Upper lobe of left lung (tissue), 6 donors: ENCODE data around the gene C16orf74. TPM values are rescaled to one million over a fixed set of nuclear protein-coding genes. Genes with fewer than 3 reads are reported as not detected.
A peak's percentile ranks its signal among the peaks of the same experiment; 100 is the strongest.

Experiments
- ATAC-seq, 2 donors: fragments of 200-7000 bp; cut with Tn5 transposase; one replicate each; pipeline ENCODE4 v1.9.1; 2022; ENCODE audit warnings: mild to moderate bottlenecking in 2 of 2, moderate library complexity in 2 of 2; ENCODE audit not compliant: low FRiP score in 2 of 2
- DNase-seq, 2 donors: peaks; one replicate each; pipeline ENCODE4 v3.0.0-alpha.2; 2019 to 2020
- H3K27ac ChIP-seq, 4 donors: fragments of 200-600 bp; sonication (generic); one replicate each; pipeline ENCODE4 v1.5.1; 2016 to 2019
- H3K27me3 ChIP-seq, 4 donors: fragments of 200-600 bp; sonication (generic); one replicate each; pipeline ENCODE4 v1.5.1; 2017 to 2019
- H3K36me3 ChIP-seq, 4 donors: fragments of 200-600 bp; sonication (generic); one replicate each; pipeline ENCODE4 v1.5.1; 2016 to 2019
- H3K4me1 ChIP-seq, 4 donors: fragments of 200-600 bp; sonication (generic); one replicate each; pipeline ENCODE4 v1.5.1; 2018 to 2019
- H3K4me3 ChIP-seq, 4 donors: fragments of 200-600 bp; sonication (generic); one replicate each; pipeline ENCODE4 v1.5.1; 2017 to 2019; ENCODE audit warnings: mild to moderate bottlenecking in 2 of 4, moderate library complexity in 1 of 4
- H3K9me3 ChIP-seq, 4 donors: fragments of 200-600 bp; sonication (generic); one replicate each; pipeline ENCODE4 v1.5.1; 2018 to 2019
- CTCF ChIP-seq, 6 experiments: fragments of 450-650 bp in 4 of 6; fragments of 200-600 bp in 2 of 6; sonication (generic) in 2 of 6; IDR thresholded peaks; one replicate each; pipeline ENCODE4 v1.5.1; 2016 to 2019; ENCODE audit warnings: antibody characterized with exemption in 6 of 6
- EP300 ChIP-seq, 4 donors: sonication (generic); formaldehyde crosslinking; IDR thresholded peaks; one replicate each; pipeline ENCODE4 v1.5.1; 2017; ENCODE audit warnings: antibody characterized with exemption in 4 of 4, control low read depth in 2 of 4
- POLR2A ChIP-seq, 4 donors: fragments of 450-650 bp; IDR thresholded peaks; one replicate each; pipeline ENCODE4 v1.5.1; 2016 to 2017; ENCODE audit warnings: antibody characterized with exemption in 4 of 4, mild to moderate bottlenecking in 2 of 4
- POLR2AphosphoS5 ChIP-seq, 2 donors: sonication (generic); formaldehyde crosslinking; IDR thresholded peaks; one replicate each; pipeline ENCODE4 v1.5.1; 2017; ENCODE audit warnings: antibody characterized with exemption in 2 of 2
- WGBS, 2 donors: methylation state at CpG; one replicate each; pipeline ENCODE4 v1.1.5; 2017 to 2018; 5-methylcytosine and 5-hydroxymethylcytosine counted together
- total RNA-seq, 6 donors: library from RNA; depleted of rRNA in 4 of 6; stranded (reverse); fragments of >200 nt in 4 of 6; gene quantifications; one replicate each; pipeline versions ENCODE4 v1.1.0 to v1.2.1, GENCODE V29; 2016 to 2021
- donor health status: DM: no; HTN: no; CAD: no; lungs with moderate emphysema.
- donor health status: DM: no; HTN: yes; CAD: no; lungs with severe emphysema.

Gene C16orf74
- total RNA-seq, 6 donors from 2014 or later, result 1.2 to 6.3 (median 4.1) TPM; not detected in 1

- no peak overlapping the region for H3K27ac ChIP-seq
- DNase-seq (no peak), ATAC-seq (no peak)
- H3K36me3 ChIP-seq, result no peaks in the 10 kb centered on the region
- H3K27me3 ChIP-seq, result no peaks in the 10 kb centered on the region
- 33 to 47% methylated on average over 6 of the region's 6 CpGs for WGBS, 2 donors
- TF ChIP-seq POLR2A (IDR thresholded peaks at IDR 0.05) (no peak), CTCF (IDR thresholded peaks at IDR 0.05) (peak in 1 of 6 experiments; percentile 0)
- H3K4me3 ChIP-seq, result no peak overlapping the region
- no peaks in the 10 kb centered on the region for H3K9me3 ChIP-seq
- H3K4me1 ChIP-seq, result peaks cover 0 to 11% (median 6%) of the 10 kb centered on the region in 4 donors
Observed at GRCh38 chr16:85718153-85718477, 32.8 kb downstream of the C16orf74 start.

- no peak overlapping the region for H3K4me3 ChIP-seq
- no peak overlapping the region for H3K27ac ChIP-seq
- H3K27me3 ChIP-seq, result no peaks in the 10 kb centered on the region
- ATAC-seq (peak; percentile 27 to 72), DNase-seq (peak in 1 of 2 donors; percentile 72)
- TF ChIP-seq POLR2AphosphoS5 (IDR thresholded peaks at IDR 0.05), result no peak
- peak; percentile 47 to 77 (median 62) for TF ChIP-seq CTCF (IDR thresholded peaks at IDR 0.05)
- H3K4me1 ChIP-seq, result peaks cover 0 to 11% (median 6%) of the 10 kb centered on the region in 4 donors
- no peaks in the 10 kb centered on the region for H3K36me3 ChIP-seq
- no peaks in the 10 kb centered on the region for H3K9me3 ChIP-seq
- 15 to 38% methylated on average over 14 to 19 of the region's 21 CpGs for WGBS, 2 donors
Observed at GRCh38 chr16:85717393-85718152, 33.3 kb downstream of the C16orf74 start.

- Histone ChIP-seq H3K36me3 (no peaks in the 10 kb centered on the region), H3K27ac (no peak overlapping the region), H3K9me3 (peaks cover 0 to 7% (median 2%) of the 10 kb centered on the region in 4 donors), H3K4me3 (no peak overlapping the region), H3K27me3 (no peaks in the 10 kb centered on the region), H3K4me1 (peaks cover 0 to 11% (median 6%) of the 10 kb centered on the region in 4 donors)
- ATAC-seq, result no peak
- TF ChIP-seq POLR2A (IDR thresholded peaks at IDR 0.05) (no peak), CTCF (IDR thresholded peaks at IDR 0.05) (no peak), POLR2AphosphoS5 (IDR thresholded peaks at IDR 0.05) (no peak), EP300 (IDR thresholded peaks at IDR 0.05) (no peak)
- no peak for DNase-seq
- 35 to 61% methylated on average over 3 of the region's 3 CpGs for WGBS, 2 donors
Observed at GRCh38 chr16:85716680-85717038, 34.2 kb downstream of the C16orf74 start.

- WGBS, 2 donors, result 32 to 38% methylated on average over 9 of the region's 9 CpGs
- Histone ChIP-seq H3K36me3 (no peaks in the 10 kb centered on the region), H3K9me3 (peaks cover 0 to 8% (median 2%) of the 10 kb centered on the region in 4 donors), H3K27me3 (no peaks in the 10 kb centered on the region), H3K27ac (no peak overlapping the region), H3K4me3 (no peak overlapping the region), H3K4me1 (peaks cover 0 to 11% (median 6%) of the 10 kb centered on the region in 4 donors)
- ATAC-seq (no peak), DNase-seq (no peak)
- TF ChIP-seq CTCF (IDR thresholded peaks at IDR 0.05) (no peak), POLR2AphosphoS5 (IDR thresholded peaks at IDR 0.05) (no peak), POLR2A (IDR thresholded peaks at IDR 0.05) (no peak), EP300 (IDR thresholded peaks at IDR 0.05) (no peak)
Observed at GRCh38 chr16:85716022-85716679, 34.7 kb downstream of the C16orf74 start.
